ENCODE results near the gene OTC.

The OTC gene

DNA sequence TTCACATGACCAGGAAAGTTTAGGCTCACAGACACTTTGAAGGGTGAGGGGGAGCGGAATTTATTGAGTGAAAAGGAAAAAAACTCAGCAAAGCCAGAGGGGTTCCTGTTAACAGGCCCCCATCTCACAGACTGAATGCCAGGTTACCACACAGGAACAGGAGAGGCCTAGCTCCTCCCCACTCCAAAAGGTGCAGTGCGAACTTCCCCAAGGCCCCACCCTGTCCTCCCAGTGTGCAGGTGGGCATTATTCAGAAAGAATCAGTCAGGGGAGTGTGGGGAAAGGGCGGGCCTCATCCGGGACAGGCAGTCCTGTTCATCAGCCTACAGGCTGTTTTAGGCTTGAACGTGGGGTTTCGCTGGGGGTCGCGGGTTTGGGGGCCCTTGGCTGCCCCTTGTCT, 4.0 kb downstream of the OTC start:
- Histone ChIP-seq H3K4me3 (ENCODE audit: low read length) (no peak overlapping the region), H3K9me3 (ENCODE audit: control insufficient read depth, insufficient read depth, low read length) (no peaks in the 10 kb centered on the region), H3K36me3 (ENCODE audit: control insufficient read depth, insufficient read depth, low read length) (no peaks in the 10 kb centered on the region), H3K27ac (ENCODE audit: low read length) (no peak overlapping the region), H3K4me1 (ENCODE audit: control insufficient read depth, insufficient read depth, low read length) (no peaks in the 10 kb centered on the region), H3K27me3 (ENCODE audit: control insufficient read depth, insufficient read depth, low read length) (no peaks in the 10 kb centered on the region)
- no CpG with 5 or more reads among the region's 8 CpGs for WGBS (ENCODE audit: insufficient coverage, insufficient read length)
- no peak for DNase-seq (ENCODE audit: low read depth, low spot score)

DNA sequence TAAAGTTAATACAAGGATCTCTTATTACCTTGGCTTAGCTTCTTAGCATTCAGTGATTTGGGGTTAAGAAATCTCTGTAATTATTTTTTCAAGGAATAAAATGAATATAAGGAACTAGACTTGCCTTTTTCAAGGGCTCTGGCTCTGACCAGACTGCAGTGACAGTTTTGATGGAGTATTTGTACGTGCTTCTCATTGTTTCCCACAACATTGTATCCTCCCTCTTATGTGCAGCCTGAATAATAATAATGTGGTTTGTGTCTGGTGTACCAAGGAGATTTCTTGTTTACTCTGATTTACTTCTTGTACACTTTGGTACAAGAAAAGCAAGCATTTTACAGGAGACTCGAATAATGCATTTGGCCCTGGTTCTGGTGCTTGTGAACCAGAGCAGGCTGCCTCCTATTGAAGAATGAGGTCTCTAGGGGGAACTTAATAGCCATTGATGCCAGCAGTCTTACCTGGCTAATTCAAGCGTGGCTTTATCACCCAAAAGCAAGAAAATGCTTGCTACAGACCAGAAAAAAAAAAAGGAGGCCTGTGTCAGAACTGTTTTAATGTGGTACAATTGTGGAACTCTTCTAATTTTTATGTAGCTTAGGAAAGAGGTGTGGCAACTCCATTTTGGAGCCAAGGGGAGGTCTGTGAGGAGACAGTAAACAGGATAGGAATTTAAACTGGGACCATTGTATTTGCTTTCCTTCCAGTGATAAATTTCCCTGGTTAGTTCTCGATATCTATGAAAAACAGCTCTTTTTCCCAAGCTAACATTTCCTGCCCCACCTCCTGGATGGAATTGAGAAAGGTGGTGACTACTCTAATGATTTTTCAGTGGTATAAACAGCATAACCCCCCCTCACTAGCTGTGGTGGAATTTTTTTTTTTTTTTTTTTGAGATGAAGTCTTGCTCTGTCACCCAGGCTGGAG, 5.6 kb downstream of the OTC start:
- WGBS (ENCODE audit: insufficient coverage, insufficient read length), result no CpG with 5 or more reads among the region's 4 CpGs
- Histone ChIP-seq H3K9me3 (ENCODE audit: control insufficient read depth, insufficient read depth, low read length) (no peaks in the 10 kb centered on the region), H3K27me3 (ENCODE audit: control insufficient read depth, insufficient read depth, low read length) (no peaks in the 10 kb centered on the region), H3K27ac (ENCODE audit: low read length) (no peak overlapping the region), H3K4me3 (ENCODE audit: low read length) (no peak overlapping the region), H3K36me3 (ENCODE audit: control insufficient read depth, insufficient read depth, low read length) (no peaks in the 10 kb centered on the region), H3K4me1 (ENCODE audit: control insufficient read depth, insufficient read depth, low read length) (no peaks in the 10 kb centered on the region)
- no peak for DNase-seq (ENCODE audit: low read depth, low spot score)

DNA sequence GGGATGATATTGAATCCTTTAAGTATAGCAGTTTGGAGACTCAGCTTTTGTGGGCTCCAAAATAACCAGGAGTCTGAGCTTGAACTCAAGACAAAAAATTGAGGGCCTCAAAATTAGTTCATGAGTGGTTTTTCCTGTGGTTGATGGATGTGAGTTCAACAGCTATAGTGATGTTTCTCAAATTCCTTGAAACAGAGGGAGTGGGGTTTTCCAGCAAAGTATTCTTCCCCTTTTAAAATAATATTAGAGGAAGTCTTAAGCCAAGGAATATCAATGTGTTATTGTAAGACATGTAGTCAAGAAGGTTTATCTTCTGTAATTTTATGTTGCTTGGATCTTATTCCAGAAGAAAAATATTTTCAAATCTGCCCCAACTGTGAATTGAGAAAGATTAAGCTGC, 10.6 kb downstream of the OTC start:
- H3K27ac ChIP-seq (ENCODE audit: low read length), result no peak overlapping the region
- H3K4me1 ChIP-seq (ENCODE audit: control insufficient read depth, insufficient read depth, low read length), result no peaks in the 10 kb centered on the region
- no peaks in the 10 kb centered on the region for H3K27me3 ChIP-seq (ENCODE audit: control insufficient read depth, insufficient read depth, low read length)
- no peak overlapping the region for H3K4me3 ChIP-seq (ENCODE audit: low read length)
- no peak for DNase-seq (ENCODE audit: low read depth, low spot score)
- H3K9me3 ChIP-seq (ENCODE audit: control insufficient read depth, insufficient read depth, low read length), result no peaks in the 10 kb centered on the region
- no peaks in the 10 kb centered on the region for H3K36me3 ChIP-seq (ENCODE audit: control insufficient read depth, insufficient read depth, low read length)

DNA sequence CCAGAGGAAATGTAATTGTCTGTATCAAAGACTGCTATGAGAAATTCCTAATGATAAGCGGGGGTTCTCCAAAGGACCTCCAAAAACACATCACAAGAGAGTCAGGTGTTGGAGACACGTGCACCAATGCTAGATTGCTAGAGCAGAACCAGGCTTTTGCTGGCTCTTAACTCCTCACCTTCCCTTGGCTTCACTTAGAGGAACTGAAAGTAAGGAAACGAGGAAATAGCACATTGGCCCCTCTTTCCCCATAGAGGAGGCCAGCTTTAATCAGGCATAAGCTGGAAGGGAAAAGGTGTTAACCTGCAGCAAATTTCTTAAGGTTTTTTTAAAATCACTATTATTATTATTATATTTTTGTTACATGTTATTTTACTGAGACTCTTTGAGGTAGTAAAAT, 13.6 kb downstream of the OTC start:
- Histone ChIP-seq H3K36me3 (ENCODE audit: control insufficient read depth, insufficient read depth, low read length) (no peaks in the 10 kb centered on the region), H3K4me1 (ENCODE audit: control insufficient read depth, insufficient read depth, low read length) (no peaks in the 10 kb centered on the region), H3K27ac (ENCODE audit: low read length) (no peak overlapping the region), H3K4me3 (ENCODE audit: low read length) (no peak overlapping the region), H3K27me3 (ENCODE audit: control insufficient read depth, insufficient read depth, low read length) (no peaks in the 10 kb centered on the region), H3K9me3 (ENCODE audit: control insufficient read depth, insufficient read depth, low read length) (no peaks in the 10 kb centered on the region)
- no peak for DNase-seq (ENCODE audit: low read depth, low spot score)
- no CpG with 5 or more reads among the region's 3 CpGs for WGBS (ENCODE audit: insufficient coverage, insufficient read length)

DNA sequence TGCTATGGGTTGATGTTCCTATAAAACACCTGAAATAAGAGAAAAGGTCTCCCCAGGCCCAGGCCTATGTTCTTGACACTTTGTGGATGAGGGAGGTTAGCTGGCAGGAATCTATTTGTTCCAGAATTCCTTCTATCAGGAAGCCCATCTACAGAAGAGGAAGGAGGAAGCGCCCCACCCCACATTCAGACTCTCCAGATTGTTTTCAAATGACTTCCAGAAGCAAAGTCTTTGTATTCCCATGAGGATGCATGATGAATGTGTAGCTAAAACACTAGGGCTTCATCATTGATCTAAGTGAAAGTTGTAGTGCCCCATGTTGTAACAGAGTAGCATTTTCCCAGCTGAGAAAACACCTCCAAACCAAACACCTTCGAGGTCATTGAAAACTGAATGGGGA, 16.4 kb downstream of the OTC start:
- no peaks in the 10 kb centered on the region for H3K4me1 ChIP-seq (ENCODE audit: control insufficient read depth, insufficient read depth, low read length)
- H3K27ac ChIP-seq (ENCODE audit: low read length), result no peak overlapping the region
- DNase-seq (ENCODE audit: low read depth, low spot score), result no peak
- no peaks in the 10 kb centered on the region for H3K36me3 ChIP-seq (ENCODE audit: control insufficient read depth, insufficient read depth, low read length)
- H3K9me3 ChIP-seq (ENCODE audit: control insufficient read depth, insufficient read depth, low read length), result no peaks in the 10 kb centered on the region
- H3K4me3 ChIP-seq (ENCODE audit: low read length), result no peak overlapping the region
- H3K27me3 ChIP-seq (ENCODE audit: control insufficient read depth, insufficient read depth, low read length), result no peaks in the 10 kb centered on the region
- no CpG with 5 or more reads among the region's 2 CpGs for WGBS (ENCODE audit: insufficient coverage, insufficient read length)

DNA sequence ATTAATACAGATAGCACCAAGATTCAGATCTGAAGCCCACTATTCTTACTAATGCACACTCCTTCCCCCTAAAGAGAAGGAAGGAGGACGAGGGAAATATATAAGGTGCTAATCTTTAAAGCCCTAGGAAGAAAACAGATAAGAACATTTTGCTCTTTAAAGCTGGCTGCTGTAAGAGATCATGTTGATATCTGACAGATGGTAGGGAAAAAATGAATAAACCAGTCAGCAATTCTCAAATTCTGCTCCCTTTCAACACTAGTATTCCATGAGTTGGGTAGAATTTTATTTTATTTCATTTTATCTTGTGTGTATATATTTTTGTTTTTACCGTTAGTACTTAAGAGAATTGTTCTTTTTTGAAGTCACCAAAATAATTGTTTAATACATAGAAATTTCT, 19.2 kb downstream of the OTC start:
- WGBS (ENCODE audit: insufficient coverage, insufficient read length), result no CpG with 5 or more reads among the region's 2 CpGs
- Histone ChIP-seq H3K27me3 (ENCODE audit: control insufficient read depth, insufficient read depth, low read length) (no peaks in the 10 kb centered on the region), H3K4me3 (ENCODE audit: low read length) (no peak overlapping the region), H3K9me3 (ENCODE audit: control insufficient read depth, insufficient read depth, low read length) (no peaks in the 10 kb centered on the region), H3K36me3 (ENCODE audit: control insufficient read depth, insufficient read depth, low read length) (no peaks in the 10 kb centered on the region), H3K4me1 (ENCODE audit: control insufficient read depth, insufficient read depth, low read length) (no peaks in the 10 kb centered on the region), H3K27ac (ENCODE audit: low read length) (no peak overlapping the region)
- DNase-seq (ENCODE audit: low read depth, low spot score), result no peak

DNA sequence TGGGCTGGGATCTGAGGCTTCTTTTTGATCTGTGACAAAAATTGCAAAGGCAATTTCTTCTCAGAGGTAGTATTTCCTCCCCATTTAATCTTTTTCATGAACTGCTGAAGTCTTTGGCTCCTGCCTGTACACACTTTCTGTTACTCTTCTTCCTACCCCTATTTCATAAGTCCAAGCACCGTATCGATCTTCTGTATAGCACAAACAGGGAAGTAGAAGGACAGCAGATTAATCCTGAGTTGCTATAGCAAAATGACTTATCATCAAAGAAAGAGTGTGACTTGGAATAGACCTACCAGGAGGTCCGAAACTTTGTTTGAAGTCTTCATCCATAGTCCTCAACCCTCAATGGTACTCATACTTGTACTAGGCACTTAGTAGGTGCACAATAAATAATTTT, 22.0 kb downstream of the OTC start:
- Histone ChIP-seq H3K27ac (ENCODE audit: low read length) (no peak overlapping the region), H3K4me1 (ENCODE audit: control insufficient read depth, insufficient read depth, low read length) (no peaks in the 10 kb centered on the region), H3K27me3 (ENCODE audit: control insufficient read depth, insufficient read depth, low read length) (no peaks in the 10 kb centered on the region), H3K9me3 (ENCODE audit: control insufficient read depth, insufficient read depth, low read length) (no peaks in the 10 kb centered on the region), H3K4me3 (ENCODE audit: low read length) (no peak overlapping the region), H3K36me3 (ENCODE audit: control insufficient read depth, insufficient read depth, low read length) (no peaks in the 10 kb centered on the region)
- WGBS (ENCODE audit: insufficient coverage, insufficient read length), result no CpG with 5 or more reads among the region's 3 CpGs
- DNase-seq (ENCODE audit: low read depth, low spot score), result no peak

DNA sequence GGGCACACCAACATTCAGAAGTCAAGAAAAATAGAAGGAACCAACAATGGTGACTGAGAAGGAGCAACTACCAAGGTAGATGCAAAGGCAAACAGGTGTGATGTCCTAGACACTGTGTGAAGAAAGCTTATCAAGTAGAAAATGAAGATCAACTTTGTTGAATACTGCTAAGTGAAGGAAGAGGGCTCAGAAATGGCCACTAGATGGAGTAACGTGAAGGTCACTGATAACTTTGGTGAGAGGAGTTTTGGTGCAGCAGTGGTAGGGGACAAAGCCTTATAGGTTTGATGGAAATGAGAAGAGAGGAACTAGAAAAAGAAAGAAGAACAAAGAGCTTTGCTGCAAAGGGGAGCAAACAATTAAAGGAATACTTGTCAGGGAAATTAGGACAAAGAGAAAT, 23.5 kb downstream of the OTC start:
- no CpG with 5 or more reads among the region's 1 CpG for WGBS (ENCODE audit: insufficient coverage, insufficient read length)
- Histone ChIP-seq H3K4me1 (ENCODE audit: control insufficient read depth, insufficient read depth, low read length) (no peaks in the 10 kb centered on the region), H3K27me3 (ENCODE audit: control insufficient read depth, insufficient read depth, low read length) (no peaks in the 10 kb centered on the region), H3K36me3 (ENCODE audit: control insufficient read depth, insufficient read depth, low read length) (no peaks in the 10 kb centered on the region), H3K9me3 (ENCODE audit: control insufficient read depth, insufficient read depth, low read length) (no peaks in the 10 kb centered on the region), H3K27ac (ENCODE audit: low read length) (no peak overlapping the region), H3K4me3 (ENCODE audit: low read length) (no peak overlapping the region)
- no peak for DNase-seq (ENCODE audit: low read depth, low spot score)

DNA sequence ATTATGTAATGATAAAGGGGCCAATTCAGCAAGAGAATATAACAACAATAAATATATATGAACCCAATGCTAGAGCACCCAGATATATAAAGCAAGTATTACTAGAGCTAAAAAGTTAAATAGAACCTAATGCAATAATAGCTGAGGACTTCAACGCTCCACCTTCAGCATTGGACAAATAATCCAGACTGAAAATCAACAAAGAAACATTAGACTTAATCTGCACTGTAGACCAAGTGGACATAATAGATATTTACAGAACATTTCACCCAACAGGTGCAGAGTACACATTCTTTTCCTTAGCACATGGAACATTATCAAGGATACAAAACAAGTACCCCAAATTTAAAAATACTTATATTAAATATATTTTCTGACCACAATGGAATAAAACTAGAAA, 24.3 kb downstream of the OTC start:
- Histone ChIP-seq H3K4me3 (ENCODE audit: low read length) (no peak overlapping the region), H3K36me3 (ENCODE audit: control insufficient read depth, insufficient read depth, low read length) (no peaks in the 10 kb centered on the region), H3K27me3 (ENCODE audit: control insufficient read depth, insufficient read depth, low read length) (no peaks in the 10 kb centered on the region), H3K9me3 (ENCODE audit: control insufficient read depth, insufficient read depth, low read length) (no peaks in the 10 kb centered on the region), H3K4me1 (ENCODE audit: control insufficient read depth, insufficient read depth, low read length) (no peaks in the 10 kb centered on the region), H3K27ac (ENCODE audit: low read length) (no peak overlapping the region)
- no peak for DNase-seq (ENCODE audit: low read depth, low spot score)
- WGBS (ENCODE audit: insufficient coverage, insufficient read length), result no CpG with 5 or more reads among the region's 1 CpG

DNA sequence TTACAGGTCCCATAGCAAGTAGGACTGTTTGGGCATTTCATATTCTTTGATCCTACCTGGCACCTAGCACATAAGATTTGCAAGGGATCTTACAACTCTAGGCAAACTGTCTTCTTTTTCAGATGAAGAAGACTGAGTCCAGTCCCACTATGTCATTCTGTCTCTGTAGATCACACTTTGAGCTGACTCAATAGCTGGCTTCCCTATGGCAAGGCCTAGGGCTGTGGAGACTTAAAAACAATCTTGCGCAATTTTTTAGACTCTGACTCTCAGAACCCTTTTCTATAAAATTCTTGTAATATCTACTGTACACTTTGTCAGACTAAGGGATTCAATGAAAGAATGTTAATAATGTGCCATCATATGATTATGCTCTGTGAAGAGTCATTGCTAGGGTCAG, 26.7 kb downstream of the OTC start:
- no CpG with 5 or more reads among the region's 1 CpG for WGBS (ENCODE audit: insufficient coverage, insufficient read length)
- H3K27ac ChIP-seq (ENCODE audit: low read length), result no peak overlapping the region

DNA sequence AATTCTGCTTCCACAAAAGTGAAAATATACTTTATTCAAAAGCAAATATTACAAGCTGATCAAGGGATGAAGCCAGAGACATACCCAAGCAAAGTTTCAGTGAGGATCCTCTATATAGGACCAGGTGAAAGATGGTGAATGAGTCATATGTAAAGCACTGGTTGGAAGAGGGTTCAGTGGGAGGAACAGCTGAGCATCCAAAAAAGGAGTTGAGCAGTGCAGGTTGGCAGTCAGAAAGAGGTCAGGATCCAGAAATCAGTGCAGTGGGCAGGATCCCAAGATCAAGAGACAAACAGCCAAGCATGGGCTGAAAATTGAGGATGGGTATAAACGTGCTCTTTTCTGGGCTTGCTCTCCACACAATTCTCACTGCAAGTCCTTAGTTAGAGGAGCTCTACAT, 30.3 kb downstream of the OTC start:
- no peaks in the 10 kb centered on the region for H3K36me3 ChIP-seq (ENCODE audit: control insufficient read depth, insufficient read depth, low read length)
- no peak overlapping the region for H3K27ac ChIP-seq (ENCODE audit: low read length)
- DNase-seq (ENCODE audit: low read depth, low spot score), result no peak
- H3K4me3 ChIP-seq (ENCODE audit: low read length), result no peak overlapping the region
- H3K27me3 ChIP-seq (ENCODE audit: control insufficient read depth, insufficient read depth, low read length), result no peaks in the 10 kb centered on the region
- no peaks in the 10 kb centered on the region for H3K4me1 ChIP-seq (ENCODE audit: control insufficient read depth, insufficient read depth, low read length)
- H3K9me3 ChIP-seq (ENCODE audit: control insufficient read depth, insufficient read depth, low read length), result no peaks in the 10 kb centered on the region
- WGBS (ENCODE audit: insufficient coverage, insufficient read length), result no CpG with 5 or more reads among the region's 1 CpG

More for the DNA sequence above, 26.7 kb downstream of the OTC start:
- Histone ChIP-seq H3K27me3 (ENCODE audit: control insufficient read depth, insufficient read depth, low read length) (no peaks in the 10 kb centered on the region), H3K4me1 (ENCODE audit: control insufficient read depth, insufficient read depth, low read length) (no peaks in the 10 kb centered on the region), H3K36me3 (ENCODE audit: control insufficient read depth, insufficient read depth, low read length) (no peaks in the 10 kb centered on the region), H3K4me3 (ENCODE audit: low read length) (no peak overlapping the region), H3K9me3 (ENCODE audit: control insufficient read depth, insufficient read depth, low read length) (no peaks in the 10 kb centered on the region)
- DNase-seq (ENCODE audit: low read depth, low spot score), result no peak

All from iPS DF 6.9 (cell line).